ENCODE measurements around the gene PRADC1.
"Not testable (repeated sequence)": the region's sequence is repeated elsewhere in the genome, so short reads cannot be mapped to it uniquely, and the experiment has no call there.

Gene PRADC1

GRCh38 chr2:73233154-73233931, at the start of gene PRADC1:
Gene PRADC1 (minus strand): TSS chr2:73233239. CDS start chr2:73233160, 79 bp downstream.
- DNase-seq = peak; percentile 99

- DNase-seq = no peak
Measured at GRCh38 chr2:73281244-73281643, 48.2 kb upstream of the PRADC1 start.

GRCh38 chr2:73279852-73280251, 46.8 kb upstream of the PRADC1 start:
- no peak for DNase-seq

- DNase-seq = no peak
Measured at GRCh38 chr2:73272270-73272669, 39.2 kb upstream of the PRADC1 start.

- no peak for DNase-seq
Measured at GRCh38 chr2:73269686-73270465, 36.8 kb upstream of the PRADC1 start.

- no peak for DNase-seq
Measured at GRCh38 chr2:73268830-73269685, 36.0 kb upstream of the PRADC1 start.

GRCh38 chr2:73268366-73268829, 35.4 kb upstream of the PRADC1 start:
- DNase-seq = no peak

- no peak for DNase-seq
Measured at GRCh38 chr2:73267008-73267407, 34.0 kb upstream of the PRADC1 start.

- DNase-seq = no peak
Measured at GRCh38 chr2:73266061-73266901, 33.2 kb upstream of the PRADC1 start.

GRCh38 chr2:73265298-73266060, 32.4 kb upstream of the PRADC1 start:
- DNase-seq = no peak

- DNase-seq = no peak
Measured at GRCh38 chr2:73264783-73265182, 31.7 kb upstream of the PRADC1 start.

GRCh38 chr2:73264332-73264606, 31.2 kb upstream of the PRADC1 start:
- DNase-seq = no peak

GRCh38 chr2:73263540-73264331, 30.7 kb upstream of the PRADC1 start:
- DNase-seq = no peak

- not testable (repeated sequence) for DNase-seq
Measured at GRCh38 chr2:73262691-73263429, 29.8 kb upstream of the PRADC1 start.

- DNase-seq = no peak
Measured at GRCh38 chr2:73262108-73262651, 29.1 kb upstream of the PRADC1 start.

- DNase-seq = peak; percentile 45
Measured at GRCh38 chr2:73260338-73260984, 27.4 kb upstream of the PRADC1 start.

- no peak for DNase-seq
Measured at GRCh38 chr2:73259704-73260337, 26.8 kb upstream of the PRADC1 start.

GRCh38 chr2:73259276-73259675, 26.2 kb upstream of the PRADC1 start:
- DNase-seq = no peak

- no peak for DNase-seq
Measured at GRCh38 chr2:73258913-73259215, 25.8 kb upstream of the PRADC1 start.

All from HCEC 1CT (cell line).